HEK293T (cell line): ENCODE results near the gene ZNF805.

Experiments used
- ELF4 ChIP-seq: fragments of 450-650 bp; IDR thresholded peaks from 2 replicates; pipeline ENCODE4 v1.6.1; 2017; ENCODE audit warnings: antibody characterized with exemption
- FOXK2 ChIP-seq: fragments of 450-650 bp; IDR thresholded peaks from 2 replicates; pipeline ENCODE4 v1.6.1; 2016; ENCODE audit warnings: mild to moderate bottlenecking
- FOXM1 ChIP-seq: fragments of 450-650 bp; IDR thresholded peaks from 2 replicates; pipeline ENCODE4 v1.6.1; 2017; ENCODE audit warnings: mild to moderate bottlenecking, borderline replicate concordance
- HDGF ChIP-seq: fragments of 450-650 bp; IDR thresholded peaks from 2 replicates; pipeline ENCODE4 v1.6.1; 2017; ENCODE audit warnings: antibody characterized with exemption, borderline replicate concordance
- LEF1 ChIP-seq: fragments of 450-650 bp; IDR thresholded peaks from 2 replicates; pipeline ENCODE4 v1.6.1; 2017; ENCODE audit warnings: mild to moderate bottlenecking, borderline replicate concordance
- SP1 ChIP-seq: fragments of 450-650 bp; IDR thresholded peaks from 2 replicates; pipeline ENCODE4 v1.6.1; 2017
- SUZ12 ChIP-seq: fragments of 450-650 bp; IDR thresholded peaks from 2 replicates; pipeline ENCODE4 v1.6.1; 2016; ENCODE audit warnings: mild to moderate bottlenecking
- TARDBP ChIP-seq: fragments of 450-650 bp; IDR thresholded peaks from 2 replicates; pipeline ENCODE4 v1.6.1; 2016

- TF ChIP-seq SUZ12 (no peak), TARDBP (no peak), FOXM1 (no peak), LEF1 (no peak), SP1 (no peak), HDGF (no peak), ELF4 (no peak), FOXK2 (no peak)
Observed at GRCh38 chr19:57282011-57282643, 41.7 kb downstream of the ZNF805 start.
